Trophoblast cell (in vitro differentiated cells and primary cell): ENCODE data around the gene SIK2.

ENCODE experiments used
- DNase-seq, 2 donors: peaks; one replicate each; pipeline ENCODE4 v3.0.0-alpha.2; 2016
- H2AFZ ChIP-seq: 2 replicates; pipeline ENCODE4 v1.6.1; 2013; ENCODE audit warnings: low read length, moderate library complexity, mild to moderate bottlenecking; ENCODE audit not compliant: insufficient read depth, poor library complexity
- H2AK5ac ChIP-seq: 2 replicates; pipeline ENCODE4 v1.6.1; 2013; ENCODE audit warnings: mild to moderate bottlenecking, low read length
- H2BK120ac ChIP-seq: 2 replicates; pipeline ENCODE4 v1.6.1; 2013; ENCODE audit warnings: low read length, mild to moderate bottlenecking, moderate library complexity; ENCODE audit not compliant: insufficient read depth, poor library complexity
- H2BK12ac ChIP-seq: 2 replicates; pipeline ENCODE4 v1.6.1; 2013; ENCODE audit warnings: mild to moderate bottlenecking, low read length, moderate library complexity
- H2BK5ac ChIP-seq: 2 replicates; pipeline ENCODE4 v1.6.1; 2013; ENCODE audit warnings: low read length, low read depth, moderate library complexity, mild to moderate bottlenecking; ENCODE audit not compliant: poor library complexity
- H3K14ac ChIP-seq: 2 replicates; pipeline ENCODE4 v1.6.1; 2013; ENCODE audit warnings: mild to moderate bottlenecking, low read length
- H3K18ac ChIP-seq: 2 replicates; pipeline ENCODE4 v1.6.1; 2013; ENCODE audit warnings: mild to moderate bottlenecking, low read length
- H3K23ac ChIP-seq: 2 replicates; pipeline ENCODE4 v1.6.1; 2013; ENCODE audit warnings: low read length
- H3K27ac ChIP-seq: 2 replicates; pipeline ENCODE4 v1.5.1; 2013; ENCODE audit warnings: low read depth, mild to moderate bottlenecking, inconsistent platforms, low read length, moderate library complexity
- H3K27me3 ChIP-seq: 2 replicates; pipeline ENCODE4 v1.6.1; 2013; ENCODE audit warnings: inconsistent platforms, mild to moderate bottlenecking, low read length, moderate library complexity; ENCODE audit not compliant: insufficient read depth
- H3K36me3 ChIP-seq, 2 experiments: 1 replicate in 1 of 2; 2 replicates in 1 of 2; pipeline ENCODE4 v1.6.1; 2013; ENCODE audit warnings: low read length in 2 of 2, mild to moderate bottlenecking in 2 of 2, moderate library complexity in 1 of 2; ENCODE audit not compliant: insufficient read depth in 2 of 2, control insufficient read depth in 1 of 2
- H3K4ac ChIP-seq: 2 replicates; pipeline ENCODE4 v1.6.1; 2013; ENCODE audit warnings: low read depth, mild to moderate bottlenecking, low read length, moderate library complexity
- H3K4me1 ChIP-seq, 2 experiments: 1 replicate in 1 of 2; 2 replicates in 1 of 2; pipeline ENCODE4 v1.6.1; 2013; ENCODE audit warnings: low read length in 2 of 2, mild to moderate bottlenecking in 2 of 2, moderate library complexity in 1 of 2; ENCODE audit not compliant: insufficient read depth in 2 of 2, control insufficient read depth in 1 of 2
- H3K4me2 ChIP-seq: 2 replicates; pipeline ENCODE4 v1.6.1; 2013; ENCODE audit warnings: inconsistent platforms, mild to moderate bottlenecking, low read length, moderate library complexity
- H3K4me3 ChIP-seq: 2 replicates; pipeline ENCODE4 v1.5.1; 2013; ENCODE audit warnings: mild to moderate bottlenecking, low read depth, low read length, inconsistent platforms
- H3K79me1 ChIP-seq: one replicate; pipeline ENCODE4 v1.6.1; 2013; ENCODE audit warnings: low read length
- H3K79me2 ChIP-seq: 2 replicates; pipeline ENCODE4 v1.6.1; 2013; ENCODE audit warnings: low read length, mild to moderate bottlenecking; ENCODE audit not compliant: control insufficient read depth, insufficient read depth, poor library complexity
- H3K9ac ChIP-seq: 2 replicates; pipeline ENCODE4 v1.6.1; 2013; ENCODE audit warnings: mild to moderate bottlenecking, low read length
- H3K9me3 ChIP-seq: 2 replicates; pipeline ENCODE4 v1.6.1; 2013; ENCODE audit warnings: low read depth, mild to moderate bottlenecking, control low read depth, inconsistent platforms, low read length; ENCODE audit not compliant: insufficient read depth
- H4K12ac ChIP-seq: 2 replicates; pipeline ENCODE4 v1.6.1; 2013; ENCODE audit warnings: low read depth, mild to moderate bottlenecking, low read length, moderate library complexity
- H4K8ac ChIP-seq: 2 replicates; pipeline ENCODE4 v1.6.1; 2013; ENCODE audit warnings: low read depth, mild to moderate bottlenecking, low read length, moderate library complexity
- H4K91ac ChIP-seq: one replicate; pipeline ENCODE4 v1.6.1; 2013; ENCODE audit warnings: low read depth, mild to moderate bottlenecking, low read length, moderate library complexity
- WGBS: extraction: QIAGEN DNeasy Blood & Tissue Kit; methylation state at CpG from one replicate; pipeline ENCODE4 v1.1.7; 2013; ENCODE audit warnings: missing lambda C conversion rate; ENCODE audit not compliant: insufficient read length, insufficient coverage; ENCODE audit errors: extremely low coverage; 5-methylcytosine and 5-hydroxymethylcytosine counted together

Gene SIK2

DNA sequence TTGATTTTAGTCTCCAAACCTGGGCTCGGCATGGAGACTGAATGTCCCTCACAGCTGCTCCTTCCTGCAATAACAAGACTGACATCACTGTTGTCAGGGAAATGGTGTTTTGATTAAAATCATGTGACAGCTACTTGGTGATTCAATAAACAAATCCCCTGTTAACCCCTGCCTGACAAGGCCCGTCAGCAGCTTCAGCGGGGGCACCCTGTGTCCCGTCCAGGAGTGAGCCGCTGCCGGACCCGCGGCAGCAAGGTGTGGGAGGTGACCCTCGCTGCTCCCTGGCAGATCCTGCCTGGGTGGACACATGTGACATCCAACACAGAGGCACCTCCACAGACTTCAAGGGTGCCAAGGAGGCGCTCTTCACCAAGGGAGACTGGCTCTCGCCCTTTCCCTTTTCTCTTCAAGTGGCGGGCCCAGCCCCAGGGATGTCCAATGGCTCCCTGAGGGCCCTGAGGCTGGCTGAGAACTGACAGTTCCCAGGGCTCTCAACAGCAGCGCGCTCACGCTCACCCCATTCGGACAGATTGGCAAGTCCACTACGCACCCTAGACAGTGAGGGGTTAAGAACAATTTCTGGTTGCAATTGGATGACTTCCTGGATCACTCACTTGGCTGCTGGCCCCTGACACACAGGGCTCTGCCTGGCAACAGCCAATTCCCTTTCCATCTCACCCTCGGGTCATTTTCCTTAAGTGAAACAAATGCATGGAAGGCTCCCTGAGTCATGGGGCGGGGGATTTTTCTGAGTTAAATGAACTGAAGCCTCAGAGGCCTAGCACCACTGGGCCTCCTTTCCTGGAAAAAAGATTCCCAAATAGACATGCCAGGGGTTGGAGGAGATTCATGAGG is 133.2 kb downstream of the SIK2 start:
- Histone ChIP-seq H3K4me3 (no peak overlapping the region), H2BK120ac (peak overlapping the region; percentile 44), H4K12ac (peak overlapping the region; percentile 55), H2AFZ (peak overlapping the region; percentile 13), H4K91ac (peak overlapping the region; percentile 67), H3K36me3 (peaks cover 0 to 3% of the 10 kb centered on the region in 2 experiments), H3K9ac (no peak overlapping the region), H3K9me3 (no peaks in the 10 kb centered on the region), H3K79me2 (peaks cover 8% of the 10 kb centered on the region), H3K79me1 (peaks cover 31% of the 10 kb centered on the region), H3K27me3 (no peaks in the 10 kb centered on the region), H3K23ac (no peak overlapping the region), H2BK12ac (peak overlapping the region; percentile 58), H3K4me1 (peaks cover 36 to 44% of the 10 kb centered on the region in 2 experiments), H3K4ac (peak overlapping the region; percentile 53), H2BK5ac (peak overlapping the region; percentile 49), H3K4me2 (peak overlapping the region; percentile 9), H3K18ac (peak overlapping the region; percentile 31), H3K14ac (peak overlapping the region; percentile 76), H2AK5ac (peak overlapping the region; percentile 16), H3K27ac (peak overlapping the region; percentile 85), H4K8ac (peak overlapping the region; percentile 33)
- DNase-seq: peak; percentile 90 to 93
- no CpG with 5 or more reads among the region's 19 CpGs for WGBS

DNA sequence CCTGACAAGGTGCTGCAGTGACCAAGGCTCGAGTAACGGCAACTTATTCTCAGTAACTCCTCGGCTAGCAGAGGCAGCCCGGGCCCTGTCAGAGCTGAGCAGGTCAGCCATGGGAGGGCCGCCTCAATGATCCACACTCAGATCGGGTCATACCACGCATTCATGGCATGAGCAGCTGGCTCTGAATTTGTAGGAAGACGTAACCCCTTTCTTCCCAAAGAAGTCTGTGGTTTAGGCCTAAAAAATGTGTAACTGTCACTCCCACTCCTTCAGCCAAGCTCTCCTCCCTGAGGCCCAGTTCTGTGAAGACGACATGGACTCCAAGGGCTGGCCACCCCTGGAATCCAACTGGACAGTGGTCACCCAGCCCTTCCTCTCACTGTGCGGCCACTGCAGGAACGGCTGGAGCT is 133.9 kb downstream of the SIK2 start:
- no peak overlapping the region for H4K12ac ChIP-seq
- peaks cover 2 to 3% of the 10 kb centered on the region in 2 experiments for H3K36me3 ChIP-seq
- no peak overlapping the region for H3K9ac ChIP-seq
- H3K27me3 ChIP-seq: no peaks in the 10 kb centered on the region
- no peak overlapping the region for H2AK5ac ChIP-seq
- peak overlapping the region; percentile 2 for H3K4ac ChIP-seq
- peaks cover 31% of the 10 kb centered on the region for H3K79me1 ChIP-seq
- peak overlapping the region; percentile 31 for H3K18ac ChIP-seq
- H3K4me3 ChIP-seq: no peak overlapping the region
- peak overlapping the region; percentile 67 for H4K91ac ChIP-seq
- peak overlapping the region; percentile 85 for H3K27ac ChIP-seq
- H2BK12ac ChIP-seq: peak overlapping the region; percentile 12
- no peaks in the 10 kb centered on the region for H3K9me3 ChIP-seq
- H2BK120ac ChIP-seq: peak overlapping the region; percentile 5
- peak; percentile 32 to 39 for DNase-seq
- H3K79me2 ChIP-seq: peaks cover 8% of the 10 kb centered on the region
- no peak overlapping the region for H3K23ac ChIP-seq
- peak overlapping the region; percentile 50 for H3K14ac ChIP-seq
- WGBS: no CpG with 5 or more reads among the region's 11 CpGs
- H4K8ac ChIP-seq: peak overlapping the region; percentile 2
- H2AFZ ChIP-seq: no peak overlapping the region
- H2BK5ac ChIP-seq: peak overlapping the region; percentile 10
- peak overlapping the region; percentile 9 for H3K4me2 ChIP-seq
- H3K4me1 ChIP-seq: peaks cover 36 to 44% of the 10 kb centered on the region in 2 experiments

DNA sequence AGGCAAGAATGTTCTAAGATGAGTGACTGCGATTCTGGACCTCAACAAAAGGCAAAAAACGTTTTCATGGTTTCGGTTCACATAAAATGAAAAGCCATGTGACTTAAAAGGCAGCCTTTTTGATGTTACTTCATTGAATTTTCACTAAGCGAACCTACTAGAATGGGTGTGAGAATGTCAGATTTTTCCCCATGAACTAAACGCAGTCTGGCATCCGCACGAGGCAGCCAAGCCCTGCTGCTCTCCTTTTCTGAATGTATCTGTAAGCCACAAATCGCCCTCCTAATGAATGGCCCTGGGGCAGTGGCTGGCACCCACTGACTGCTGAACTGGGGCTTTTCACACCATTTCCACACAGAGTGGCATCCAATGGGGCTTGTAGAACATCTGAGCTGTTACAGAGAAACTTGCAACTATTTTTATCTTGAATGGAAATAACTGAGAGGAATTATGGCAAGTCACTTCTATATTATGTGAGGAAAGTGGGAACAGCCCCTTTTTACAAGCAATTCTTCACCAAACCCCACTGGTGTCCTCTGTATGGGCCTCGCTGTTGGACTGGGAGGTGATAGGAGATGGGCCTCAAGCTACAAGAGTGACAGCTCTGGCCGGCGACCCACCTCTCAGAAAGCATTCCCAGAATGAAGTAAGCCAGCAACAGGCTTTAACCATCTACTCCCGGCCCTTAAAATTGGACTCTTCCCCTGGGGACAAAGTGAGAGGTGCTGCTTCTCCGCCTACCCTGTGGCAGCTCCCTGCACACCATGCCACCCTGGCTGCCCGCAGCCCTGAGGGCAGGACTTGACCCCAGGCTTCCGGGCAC is 134.6 kb downstream of the SIK2 start:
- Histone ChIP-seq H4K8ac (peak overlapping the region; percentile 51), H3K27me3 (no peaks in the 10 kb centered on the region), H3K27ac (peak overlapping the region; percentile 85), H2BK12ac (peak overlapping the region; percentile 92), H3K14ac (peak overlapping the region; percentile 50), H3K79me2 (peaks cover 8% of the 10 kb centered on the region), H3K9me3 (no peaks in the 10 kb centered on the region), H3K4ac (no peak overlapping the region), H2AFZ (peak overlapping the region; percentile 37), H2BK120ac (peak overlapping the region; percentile 79), H2BK5ac (peak overlapping the region; percentile 67), H4K91ac (peak overlapping the region; percentile 76), H3K4me2 (no peak overlapping the region), H3K9ac (no peak overlapping the region), H3K4me3 (no peak overlapping the region), H3K23ac (no peak overlapping the region), H3K36me3 (peaks cover 2 to 3% of the 10 kb centered on the region in 2 experiments), H2AK5ac (peak overlapping the region; percentile 86), H3K4me1 (peaks cover 36 to 44% of the 10 kb centered on the region in 2 experiments), H4K12ac (no peak overlapping the region), H3K79me1 (peaks cover 31% of the 10 kb centered on the region), H3K18ac (peak overlapping the region; percentile 87)
- DNase-seq: no peak
- WGBS: no CpG with 5 or more reads among the region's 15 CpGs

DNA sequence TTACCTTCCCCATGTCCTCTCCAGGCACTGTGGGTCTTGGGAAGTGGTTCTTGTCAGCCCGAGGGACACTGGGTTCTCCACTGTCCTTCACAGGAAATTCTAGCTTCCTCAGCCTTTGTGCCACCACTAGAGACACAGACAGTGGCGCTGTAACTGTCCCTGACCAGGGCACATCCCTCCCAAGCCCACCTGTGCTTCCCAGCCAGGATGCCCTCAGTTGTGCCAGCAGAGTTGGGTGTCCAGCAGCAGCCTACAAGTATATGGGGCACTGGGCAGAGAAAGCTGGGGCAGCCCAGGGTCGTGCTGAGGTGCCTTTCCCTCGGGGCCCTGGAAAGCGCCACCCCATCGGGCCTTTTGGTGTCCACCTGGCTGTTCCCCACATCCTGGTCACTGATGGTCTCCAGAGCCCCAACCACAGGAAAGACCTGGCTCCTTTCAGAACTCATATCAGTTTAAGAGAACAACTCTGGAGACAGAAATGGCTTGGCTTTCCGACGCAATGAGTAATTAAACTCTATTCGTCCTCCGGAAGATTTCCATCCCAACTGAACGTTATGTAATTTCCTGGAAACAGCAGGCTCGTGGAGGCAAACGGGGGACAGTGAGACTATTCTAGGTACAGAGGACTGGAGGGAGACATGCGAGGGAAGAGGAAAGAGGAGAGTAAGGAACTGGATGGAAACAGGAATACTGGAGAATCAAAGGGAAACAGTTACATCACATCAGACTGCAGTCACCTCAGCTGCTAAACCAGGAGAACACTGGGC is 135.4 kb downstream of the SIK2 start:
- DNase-seq: no peak
- H3K23ac ChIP-seq: no peak overlapping the region
- H3K4ac ChIP-seq: peak overlapping the region; percentile 28
- H3K36me3 ChIP-seq: peaks cover 2 to 3% of the 10 kb centered on the region in 2 experiments
- peaks cover 30% of the 10 kb centered on the region for H3K79me1 ChIP-seq
- peak overlapping the region; percentile 51 for H4K8ac ChIP-seq
- peak overlapping the region; percentile 33 for H3K14ac ChIP-seq
- H2AFZ ChIP-seq: peak overlapping the region; percentile 37
- no peak overlapping the region for H3K9ac ChIP-seq
- no peak overlapping the region for H3K4me2 ChIP-seq
- H2BK120ac ChIP-seq: peak overlapping the region; percentile 79
- H4K12ac ChIP-seq: no peak overlapping the region
- peak overlapping the region; percentile 76 for H4K91ac ChIP-seq
- peak overlapping the region; percentile 92 for H2BK12ac ChIP-seq
- H3K27ac ChIP-seq: peak overlapping the region; percentile 61
- H3K9me3 ChIP-seq: no peaks in the 10 kb centered on the region
- H3K4me3 ChIP-seq: no peak overlapping the region
- WGBS: no CpG with 5 or more reads among the region's 14 CpGs
- H3K18ac ChIP-seq: peak overlapping the region; percentile 87
- peaks cover 36 to 43% of the 10 kb centered on the region in 2 experiments for H3K4me1 ChIP-seq
- peak overlapping the region; percentile 67 for H2BK5ac ChIP-seq
- peaks cover 8% of the 10 kb centered on the region for H3K79me2 ChIP-seq
- H2AK5ac ChIP-seq: peak overlapping the region; percentile 86
- H3K27me3 ChIP-seq: no peaks in the 10 kb centered on the region
